ENCODE data around the gene CRACDL.

Gene CRACDL

GRCh38 chr2:98935777-98936352, at the start of gene CRACDL:
Gene CRACDL, minus strand, starts transcription at chr2:98936225. Its CDS starts 89,425 bp downstream, at chr2:98846800.
- H3K9me2 ChIP-seq (replicated peaks; ENCODE audit: control insufficient read depth, low read length) = no peaks in the 10 kb centered on the region
- peaks cover 3% of the 10 kb centered on the region; the same call in 1 of the 2 replicates for H3K27me3 ChIP-seq (ENCODE audit: control insufficient read depth, low read length)
- no peak for TF ChIP-seq CTCF (IDR thresholded peaks at IDR 0.05; ENCODE audit: low read depth, low read length, poor library complexity, severe bottlenecking)
- TF ChIP-seq EZH2phosphoT487 (IDR thresholded peaks at IDR 0.05; ENCODE audit: borderline replicate concordance, low read length) = no peak
- H3K4me1 ChIP-seq (ENCODE audit: control insufficient read depth, low read length) = no peaks in the 10 kb centered on the region
- H3K27ac ChIP-seq (ENCODE audit: low read depth, low read length) = no peak within 1 kb of the TSS
- H3K36me3 ChIP-seq (ENCODE audit: control insufficient read depth, low read length) = no peaks in the 10 kb centered on the region
- H3K9me3 ChIP-seq (ENCODE audit: control insufficient read depth, insufficient read depth, low read length) = no peaks in the 10 kb centered on the region
- no peaks in the 10 kb centered on the region for H3K79me2 ChIP-seq (ENCODE audit: control insufficient read depth, low read length)
- H4K20me1 ChIP-seq (ENCODE audit: control insufficient read depth, insufficient read depth, low read depth, low read length) = no peaks in the 10 kb centered on the region
- H3K4me3 ChIP-seq (ENCODE audit: low read length) = no peak within 1 kb of the TSS
- H3K4me2 ChIP-seq (ENCODE audit: low read length) = no peak within 1 kb of the TSS
- H3F3A ChIP-seq (ENCODE audit: control insufficient read depth, insufficient read depth) = no peaks in the 10 kb centered on the region

GRCh38 chr2:98975611-98976010, 39.6 kb upstream of the CRACDL start:
- H3F3A ChIP-seq (ENCODE audit: control insufficient read depth, insufficient read depth) = no peaks in the 10 kb centered on the region
- no peak for TF ChIP-seq EZH2phosphoT487 (IDR thresholded peaks at IDR 0.05; ENCODE audit: borderline replicate concordance, low read length)
- no peak for TF ChIP-seq CTCF (IDR thresholded peaks at IDR 0.05; ENCODE audit: low read depth, low read length, poor library complexity, severe bottlenecking)
- no peaks in the 10 kb centered on the region for H3K4me1 ChIP-seq (ENCODE audit: control insufficient read depth, low read length)
- no peak overlapping the region for H3K27ac ChIP-seq (ENCODE audit: low read depth, low read length)
- no peaks in the 10 kb centered on the region for H3K79me2 ChIP-seq (ENCODE audit: control insufficient read depth, low read length)
- H4K20me1 ChIP-seq (ENCODE audit: control insufficient read depth, insufficient read depth, low read depth, low read length) = no peaks in the 10 kb centered on the region
- peaks cover 9% of the 10 kb centered on the region; the same call in 1 of the 2 replicates for H3K9me3 ChIP-seq (ENCODE audit: control insufficient read depth, insufficient read depth, low read length)
- no peak overlapping the region for H3K4me3 ChIP-seq (ENCODE audit: low read length)
- no peaks in the 10 kb centered on the region for H3K27me3 ChIP-seq (ENCODE audit: control insufficient read depth, low read length)
- H3K9me2 ChIP-seq (replicated peaks; ENCODE audit: control insufficient read depth, low read length) = no peaks in the 10 kb centered on the region
- H3K36me3 ChIP-seq (ENCODE audit: control insufficient read depth, low read length) = no peaks in the 10 kb centered on the region
- H3K4me2 ChIP-seq (ENCODE audit: low read length) = no peak overlapping the region

- no peaks in the 10 kb centered on the region for H3K79me2 ChIP-seq (ENCODE audit: control insufficient read depth, low read length)
- H3K27ac ChIP-seq (ENCODE audit: low read depth, low read length) = no peak overlapping the region
- H3K9me3 ChIP-seq (ENCODE audit: control insufficient read depth, insufficient read depth, low read length) = peaks cover 14% of the 10 kb centered on the region; the same call in 1 of the 2 replicates
- no peaks in the 10 kb centered on the region for H3F3A ChIP-seq (ENCODE audit: control insufficient read depth, insufficient read depth)
- H3K36me3 ChIP-seq (ENCODE audit: control insufficient read depth, low read length) = no peaks in the 10 kb centered on the region
- no peaks in the 10 kb centered on the region for H3K4me1 ChIP-seq (ENCODE audit: control insufficient read depth, low read length)
- TF ChIP-seq EZH2phosphoT487 (IDR thresholded peaks at IDR 0.05; ENCODE audit: borderline replicate concordance, low read length) (no peak), CTCF (IDR thresholded peaks at IDR 0.05; ENCODE audit: low read depth, low read length, poor library complexity, severe bottlenecking) (no peak)
- H3K27me3 ChIP-seq (ENCODE audit: control insufficient read depth, low read length) = no peaks in the 10 kb centered on the region
- H4K20me1 ChIP-seq (ENCODE audit: control insufficient read depth, insufficient read depth, low read depth, low read length) = no peaks in the 10 kb centered on the region
- no peak overlapping the region for H3K4me2 ChIP-seq (ENCODE audit: low read length)
- H3K4me3 ChIP-seq (ENCODE audit: low read length) = no peak overlapping the region
- no peaks in the 10 kb centered on the region for H3K9me2 ChIP-seq (replicated peaks; ENCODE audit: control insufficient read depth, low read length)
Measured at GRCh38 chr2:98972582-98973167, 36.6 kb upstream of the CRACDL start.

Measured in DOHH2 (cell line).